IMR-90 (cell line): ENCODE data around the gene CACNA1D. TPM values are rescaled to one million over a fixed set of nuclear protein-coding genes. Genes with fewer than 3 reads are reported as not detected.

Experiments used
- ATAC-seq: fragments of 200-7000 bp; cut with Tn5 transposase; 2 replicates; pipeline ENCODE4 v1.9.1; 2020; ENCODE audit warnings: low read depth, mild to moderate bottlenecking, moderate library complexity
- BruUV-seq: library from RNA; stranded (reverse); fragments of 400-500 nt; replicated peaks from 2 replicates; lab custom pipeline; 2021; lab: Mats Ljungman, UMichigan
- CTCF ChIA-PET: fragments of 300-600 bp; formaldehyde crosslinking; extraction: SDS; loops from one replicate; lab custom pipeline; 2021; ENCODE audit warnings: antibody characterized with exemption; lab: Yijun Ruan, JAX
- POLR2A ChIA-PET: fragments of 300-600 bp; sonication (Branson Sonifier 250); formaldehyde crosslinking; loops from one replicate; lab custom pipeline; 2022; ENCODE audit warnings: antibody characterized with exemption; ENCODE audit not compliant: unreplicated experiment; lab: Charles Lee
- DNase-seq: peaks from one replicate; pipeline ENCODE4 v3.0.0; 2013
- H2AFZ ChIP-seq: replicated peaks from 2 replicates; pipeline ENCODE3; 2013; ENCODE audit warnings: low read length, mild to moderate bottlenecking; ENCODE audit not compliant: poor library complexity
- H2AK5ac ChIP-seq: 2 replicates; pipeline ENCODE4 v1.6.1; 2013; ENCODE audit warnings: low read depth, low read length, inconsistent platforms
- H2AK9ac ChIP-seq: replicated peaks from 2 replicates; pipeline ENCODE3; 2013; ENCODE audit warnings: mild to moderate bottlenecking, low read depth, low read length, moderate library complexity; ENCODE audit not compliant: poor library complexity
- H2BK120ac ChIP-seq: 2 replicates; pipeline ENCODE4 v1.6.1; 2013; ENCODE audit warnings: low read depth, low read length, inconsistent platforms
- H2BK15ac ChIP-seq: 3 replicates; pipeline ENCODE4 v1.6.1; 2013; ENCODE audit warnings: low read depth, low read length, inconsistent platforms
- H2BK20ac ChIP-seq: 2 replicates; pipeline ENCODE4 v1.6.1; 2013; ENCODE audit warnings: low read depth, mild to moderate bottlenecking, inconsistent platforms, low read length, moderate library complexity
- H2BK5ac ChIP-seq: 2 replicates; pipeline ENCODE4 v1.6.1; 2013; ENCODE audit warnings: mild to moderate bottlenecking, low read depth, low read length, inconsistent platforms; ENCODE audit not compliant: poor library complexity, severe bottlenecking
- H3K14ac ChIP-seq: replicated peaks from 2 replicates; pipeline ENCODE4 v1.6.1; 2013; ENCODE audit warnings: low read depth, low read length, inconsistent platforms
- H3K18ac ChIP-seq: 2 replicates; pipeline ENCODE4 v1.6.1; 2013; ENCODE audit warnings: low read depth, low read length, control low read depth
- H3K23ac ChIP-seq: 2 replicates; pipeline ENCODE4 v1.6.1; 2013; ENCODE audit warnings: low read depth, low read length, inconsistent platforms
- H3K27ac ChIP-seq: 2 replicates; pipeline ENCODE4 v1.5.1; 2013; ENCODE audit warnings: mild to moderate bottlenecking, control low read depth, low read length; ENCODE audit not compliant: insufficient read depth
- H3K27me3 ChIP-seq: 2 replicates; pipeline ENCODE4 v1.6.1; 2013; ENCODE audit warnings: low read length; ENCODE audit not compliant: control insufficient read depth, insufficient read depth
- H3K36me3 ChIP-seq: 2 replicates; pipeline ENCODE4 v1.6.1; 2013; ENCODE audit warnings: low read length, mixed read lengths; ENCODE audit not compliant: control insufficient read depth, insufficient read depth
- H3K4ac ChIP-seq: 2 replicates; pipeline ENCODE4 v1.6.1; 2013; ENCODE audit warnings: low read depth, low read length, inconsistent platforms
- H3K4me1 ChIP-seq: 2 replicates; pipeline ENCODE4 v1.6.1; 2013; ENCODE audit warnings: low read length, mixed read lengths; ENCODE audit not compliant: control insufficient read depth, insufficient read depth
- H3K4me2 ChIP-seq: 2 replicates; pipeline ENCODE4 v1.6.1; 2013; ENCODE audit warnings: low read depth, mild to moderate bottlenecking, control low read depth, low read length, moderate library complexity
- H3K4me3 ChIP-seq: 2 replicates; pipeline ENCODE4 v1.5.1; 2013; ENCODE audit warnings: low read depth, mild to moderate bottlenecking, control low read depth, low read length, moderate library complexity; ENCODE audit not compliant: insufficient read depth
- H3K56ac ChIP-seq: 2 replicates; pipeline ENCODE4 v1.6.1; 2013; ENCODE audit warnings: low read length, inconsistent platforms; ENCODE audit not compliant: insufficient read depth; ENCODE audit errors: extremely low read depth
- H3K79me1 ChIP-seq, 2 experiments: 2 replicates each; pipeline ENCODE4 v1.6.1; 2013; ENCODE audit warnings: low read length in 2 of 2, inconsistent platforms in 1 of 2, low read depth in 1 of 2
- H3K9ac ChIP-seq: 2 replicates; pipeline ENCODE4 v1.6.1; 2013; ENCODE audit warnings: low read depth, low read length, control low read depth
- H3K9me1 ChIP-seq: 2 replicates; pipeline ENCODE4 v1.6.1; 2013; ENCODE audit warnings: low read length, inconsistent platforms; ENCODE audit not compliant: insufficient read depth
- H3K9me3 ChIP-seq: 2 replicates; pipeline ENCODE4 v1.6.1; 2013; ENCODE audit warnings: low read length; ENCODE audit not compliant: control insufficient read depth, insufficient read depth
- H4K20me1 ChIP-seq: 2 replicates; pipeline ENCODE4 v1.6.1; 2013; ENCODE audit warnings: low read length, inconsistent platforms; ENCODE audit not compliant: insufficient read depth
- H4K5ac ChIP-seq: 2 replicates; pipeline ENCODE4 v1.6.1; 2013; ENCODE audit warnings: mild to moderate bottlenecking, low read depth, low read length, control low read depth
- H4K8ac ChIP-seq, 2 experiments: 2 replicates each; pipeline ENCODE4 v1.6.1; 2013; ENCODE audit warnings: low read depth in 2 of 2, low read length in 2 of 2, control low read depth in 1 of 2, inconsistent platforms in 1 of 2
- H4K91ac ChIP-seq: 2 replicates; pipeline ENCODE4 v1.6.1; 2013; ENCODE audit warnings: low read depth, low read length, inconsistent platforms; ENCODE audit not compliant: insufficient read depth
- BHLHE40 ChIP-seq: fragments of 150-350 bp; IDR thresholded peaks from 2 replicates; pipeline ENCODE4 v1.6.1; 2016; ENCODE audit warnings: mild to moderate bottlenecking, low read depth, low read length
- CEBPB ChIP-seq: IDR thresholded peaks from 2 replicates; pipeline ENCODE4 v1.6.1; 2012; ENCODE audit warnings: low read depth, low read length, improper control_type of control experiment
- CHD1 ChIP-seq: IDR thresholded peaks from 2 replicates; pipeline ENCODE4 v1.6.1; 2012; ENCODE audit warnings: low read depth, low read length, improper control_type of control experiment
- FOS ChIP-seq: fragments of 150-350 bp; IDR thresholded peaks from 2 replicates; pipeline ENCODE4 v1.6.1; 2016; ENCODE audit warnings: low read depth, low read length
- MAFK ChIP-seq: IDR thresholded peaks from 2 replicates; pipeline ENCODE4 v1.6.1; 2012; ENCODE audit warnings: low read depth, low read length, improper control_type of control experiment
- MAZ ChIP-seq: IDR thresholded peaks from 2 replicates; pipeline ENCODE4 v1.6.1; 2012; ENCODE audit warnings: low read depth, mild to moderate bottlenecking, low read length, improper control_type of control experiment, moderate library complexity, borderline replicate concordance
- MXI1 ChIP-seq: IDR thresholded peaks from 2 replicates; pipeline ENCODE4 v1.6.1; 2012; ENCODE audit warnings: low read depth, mild to moderate bottlenecking, low read length, moderate library complexity, borderline replicate concordance
- NFE2L2 ChIP-seq: fragments of 150-350 bp; IDR thresholded peaks from 2 replicates; pipeline ENCODE4 v1.6.1; 2016; ENCODE audit warnings: low read depth, mild to moderate bottlenecking, low read length
- POLR2A ChIP-seq: IDR thresholded peaks from 2 replicates; pipeline ENCODE4 v1.6.1; 2012; ENCODE audit warnings: mild to moderate bottlenecking, low read depth, low read length
- RAD21 ChIP-seq: IDR thresholded peaks from 2 replicates; pipeline ENCODE4 v1.6.1; 2012; ENCODE audit warnings: low read length, improper control_type of control experiment
- RCOR1 ChIP-seq: IDR thresholded peaks from 2 replicates; pipeline ENCODE4 v1.6.1; 2012; ENCODE audit warnings: mild to moderate bottlenecking, low read length, improper control_type of control experiment; ENCODE audit not compliant: insufficient replicate concordance
- SMC3 ChIP-seq: fragments of 150-350 bp; IDR thresholded peaks from 2 replicates; pipeline ENCODE4 v1.6.1; 2016; ENCODE audit warnings: low read depth, mild to moderate bottlenecking, antibody characterized with exemption, low read length, moderate library complexity
- WGBS, 2 experiments: methylation state at CpG; one replicate each; pipeline versions ENCODE4 v1.1.5 to v1.1.7; 2013; ENCODE audit warnings: missing lambda C conversion rate in 2 of 2; ENCODE audit not compliant: insufficient read length in 1 of 2; ENCODE audit errors: extremely low coverage in 2 of 2; 5-methylcytosine and 5-hydroxymethylcytosine counted together
- dilution Hi-C: fragments of 300-500 bp; cut with HindIII; formaldehyde crosslinking; loops from one replicate; pipeline ENCODE4 v1.14.3; 2018; ENCODE audit warnings: low sequenced_read_pairs; ENCODE audit not compliant: unreplicated experiment
- in situ Hi-C: fragments of 300-500 bp; cut with MboI; formaldehyde crosslinking; loops from 3 replicates; pipeline ENCODE4 v1.14.3; 2019; ENCODE audit warnings: low sequenced_read_pairs, inconsistent platforms, mixed read lengths
- intact Hi-C: fragments of 100-400 bp; cut with micrococcal nuclease; formaldehyde crosslinking; loops from 2 replicates; pipeline ENCODE4 v1.10.0; 2022
- polyA plus RNA-seq, 3 experiments: library from polyadenylated mRNA; depleted of rRNA; stranded (reverse); fragments of >200 nt; gene quantifications; 2 replicates each; pipeline ENCODE4 v1.2.3, GENCODE V29; 2012; ENCODE audit warnings: low replicate concordance in 1 of 3
- total RNA-seq: library from RNA; depleted of rRNA; stranded (reverse); fragments of >200 nt; gene quantifications from 2 replicates; pipeline ENCODE4 v1.2.3, GENCODE V29; 2012
- TF ChIP-seq, protein P1 (sequence below): conservative IDR thresholded peaks from 2 replicates; pipeline ENCODE4 v1.5.1; 2012; ENCODE audit warnings: mild to moderate bottlenecking, low read depth, low read length, improper control_type of control experiment
- TF ChIP-seq, protein P2 (sequence below): fragments of 150-350 bp; IDR thresholded peaks from 2 replicates; pipeline ENCODE4 v1.6.1; 2016; ENCODE audit warnings: low read depth, mild to moderate bottlenecking, low read length, moderate library complexity, borderline replicate concordance
- TF ChIP-seq, protein P3 (sequence below): fragments of 150-350 bp; IDR thresholded peaks from 2 replicates; pipeline ENCODE4 v1.6.1; 2017; ENCODE audit warnings: mild to moderate bottlenecking, antibody characterized with exemption, low read length, low read depth

Gene CACNA1D
- total and polyA plus RNA-seq, 2 of the 4 experiments (the other 2 are of a cell fraction): 0.07 TPM; not detected in 1

DNA sequence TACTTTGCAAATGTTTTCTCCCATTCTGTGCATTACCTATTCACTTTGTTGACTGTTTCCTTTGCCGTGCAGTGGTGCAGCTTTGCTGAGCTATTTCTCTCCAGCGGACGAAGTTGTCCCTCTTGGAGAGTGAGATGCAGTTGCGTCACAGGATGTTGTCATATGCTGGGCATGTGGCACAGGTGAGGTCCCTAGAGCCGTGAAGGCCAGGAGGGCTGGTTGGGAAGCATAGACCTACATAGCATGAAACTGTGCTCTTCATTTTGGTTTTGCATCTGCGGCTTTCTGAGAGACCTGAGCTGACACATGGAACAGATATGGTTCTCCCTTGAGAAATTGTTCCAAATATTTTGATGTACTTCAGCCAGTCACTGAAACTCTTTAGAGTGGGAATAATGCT lies 108.5 kb downstream of the CACNA1D start:
- H3K56ac ChIP-seq: no peak overlapping the region
- ChIA-PET POLR2A (no interaction called here), CTCF (interaction anchor here (0.7 kb wide), 1 partner anchor 16 kb away, joined by 3 read pairs; no protein-coding TSS in a partner anchor)
- H3K36me3 ChIP-seq: no peaks in the 10 kb centered on the region
- DNase-seq: no peak
- dilution Hi-C loops (no loop called here), in situ Hi-C loops (no loop called here), intact Hi-C loops (no loop called here)
- no TSS peak for BruUV-seq
- H3K4ac ChIP-seq: no peak overlapping the region
- H4K8ac ChIP-seq: no peak overlapping the region
- no peak overlapping the region for H2BK15ac ChIP-seq
- H3K9me1 ChIP-seq: no peaks in the 10 kb centered on the region
- H3K9me3 ChIP-seq: no peaks in the 10 kb centered on the region
- no peak for TF ChIP-seq MAFK
- TF ChIP-seq RCOR1: no peak
- TF ChIP-seq, protein P1, sequence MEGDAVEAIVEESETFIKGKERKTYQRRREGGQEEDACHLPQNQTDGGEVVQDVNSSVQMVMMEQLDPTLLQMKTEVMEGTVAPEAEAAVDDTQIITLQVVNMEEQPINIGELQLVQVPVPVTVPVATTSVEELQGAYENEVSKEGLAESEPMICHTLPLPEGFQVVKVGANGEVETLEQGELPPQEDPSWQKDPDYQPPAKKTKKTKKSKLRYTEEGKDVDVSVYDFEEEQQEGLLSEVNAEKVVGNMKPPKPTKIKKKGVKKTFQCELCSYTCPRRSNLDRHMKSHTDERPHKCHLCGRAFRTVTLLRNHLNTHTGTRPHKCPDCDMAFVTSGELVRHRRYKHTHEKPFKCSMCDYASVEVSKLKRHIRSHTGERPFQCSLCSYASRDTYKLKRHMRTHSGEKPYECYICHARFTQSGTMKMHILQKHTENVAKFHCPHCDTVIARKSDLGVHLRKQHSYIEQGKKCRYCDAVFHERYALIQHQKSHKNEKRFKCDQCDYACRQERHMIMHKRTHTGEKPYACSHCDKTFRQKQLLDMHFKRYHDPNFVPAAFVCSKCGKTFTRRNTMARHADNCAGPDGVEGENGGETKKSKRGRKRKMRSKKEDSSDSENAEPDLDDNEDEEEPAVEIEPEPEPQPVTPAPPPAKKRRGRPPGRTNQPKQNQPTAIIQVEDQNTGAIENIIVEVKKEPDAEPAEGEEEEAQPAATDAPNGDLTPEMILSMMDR: no peak
- no peak for TF ChIP-seq CEBPB
- no peak for TF ChIP-seq BHLHE40
- TF ChIP-seq RAD21: no peak
- TF ChIP-seq SMC3: no peak
- TF ChIP-seq CHD1: no peak
- TF ChIP-seq, protein P2, sequence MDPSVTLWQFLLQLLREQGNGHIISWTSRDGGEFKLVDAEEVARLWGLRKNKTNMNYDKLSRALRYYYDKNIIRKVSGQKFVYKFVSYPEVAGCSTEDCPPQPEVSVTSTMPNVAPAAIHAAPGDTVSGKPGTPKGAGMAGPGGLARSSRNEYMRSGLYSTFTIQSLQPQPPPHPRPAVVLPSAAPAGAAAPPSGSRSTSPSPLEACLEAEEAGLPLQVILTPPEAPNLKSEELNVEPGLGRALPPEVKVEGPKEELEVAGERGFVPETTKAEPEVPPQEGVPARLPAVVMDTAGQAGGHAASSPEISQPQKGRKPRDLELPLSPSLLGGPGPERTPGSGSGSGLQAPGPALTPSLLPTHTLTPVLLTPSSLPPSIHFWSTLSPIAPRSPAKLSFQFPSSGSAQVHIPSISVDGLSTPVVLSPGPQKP: no peak
- no peak for TF ChIP-seq MAZ
- TF ChIP-seq, protein P3, sequence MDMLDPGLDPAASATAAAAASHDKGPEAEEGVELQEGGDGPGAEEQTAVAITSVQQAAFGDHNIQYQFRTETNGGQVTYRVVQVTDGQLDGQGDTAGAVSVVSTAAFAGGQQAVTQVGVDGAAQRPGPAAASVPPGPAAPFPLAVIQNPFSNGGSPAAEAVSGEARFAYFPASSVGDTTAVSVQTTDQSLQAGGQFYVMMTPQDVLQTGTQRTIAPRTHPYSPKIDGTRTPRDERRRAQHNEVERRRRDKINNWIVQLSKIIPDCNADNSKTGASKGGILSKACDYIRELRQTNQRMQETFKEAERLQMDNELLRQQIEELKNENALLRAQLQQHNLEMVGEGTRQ: no peak
- TF ChIP-seq NFE2L2: no peak
- TF ChIP-seq MXI1: no peak
- no peak for TF ChIP-seq POLR2A
- TF ChIP-seq FOS: no peak
- no peaks in the 10 kb centered on the region for H3K79me1 ChIP-seq
- no peak overlapping the region for H3K23ac ChIP-seq
- H3K4me1 ChIP-seq: no peaks in the 10 kb centered on the region
- H3K14ac ChIP-seq: no peak overlapping the region
- no peaks in the 10 kb centered on the region for H4K20me1 ChIP-seq
- no peak overlapping the region for H2BK20ac ChIP-seq
- H4K91ac ChIP-seq: no peak overlapping the region
- no peak overlapping the region for H2BK120ac ChIP-seq
- no peak overlapping the region for H2BK5ac ChIP-seq
- no peak overlapping the region for H3K4me3 ChIP-seq
- H3K9ac ChIP-seq: no peak overlapping the region
- H3K4me2 ChIP-seq: no peak overlapping the region
- no peak for ATAC-seq
- H2AFZ ChIP-seq: no peak overlapping the region
- no peak overlapping the region for H2AK5ac ChIP-seq
- H3K27ac ChIP-seq: no peak overlapping the region
- H3K27me3 ChIP-seq: no peaks in the 10 kb centered on the region
- H4K5ac ChIP-seq: no peak overlapping the region
- 67% methylated on average over 1 of the region's 6 CpGs; no CpG with 5 or more reads in 1 of the 2 experiments for WGBS, 2 experiments
- no peak overlapping the region for H2AK9ac ChIP-seq
- H3K18ac ChIP-seq: no peak overlapping the region
